Aorta (tissue), 5 donors: ENCODE measurements around the gene OR6V1. TPM values are rescaled to one million over a fixed set of nuclear protein-coding genes. Genes with fewer than 3 reads are reported as not detected.

Experiments used
- ATAC-seq: fragments of 200-7000 bp; cut with Tn5 transposase; one replicate; pipeline ENCODE4 v1.9.1; 2022; ENCODE audit warnings: moderate library complexity; ENCODE audit not compliant: low FRiP score
- DNase-seq, 2 donors: peaks; one replicate each; pipeline ENCODE4 v3.0.0-alpha.2; 2020
- H3K27ac ChIP-seq, 2 donors: one replicate each; pipeline ENCODE4 v1.5.1; 2013; ENCODE audit warnings: low read length in 2 of 2, mild to moderate bottlenecking in 2 of 2, moderate library complexity in 2 of 2, control low read depth in 1 of 2, inconsistent platforms in 1 of 2, low read depth in 1 of 2
- H3K27me3 ChIP-seq, 2 donors: one replicate each; pipeline ENCODE4 v1.6.1; 2013; ENCODE audit warnings: control low read depth in 1 of 2, low read length in 1 of 2, mild to moderate bottlenecking in 1 of 2, moderate library complexity in 1 of 2; ENCODE audit not compliant: insufficient read depth in 2 of 2, control insufficient read depth in 1 of 2
- H3K36me3 ChIP-seq, 2 donors: one replicate each; pipeline ENCODE4 v1.6.1; 2013; ENCODE audit warnings: control low read depth in 1 of 2, low read length in 1 of 2, mild to moderate bottlenecking in 1 of 2; ENCODE audit not compliant: insufficient read depth in 2 of 2, control insufficient read depth in 1 of 2
- H3K4me1 ChIP-seq, 2 donors: one replicate each; pipeline ENCODE4 v1.6.1; 2013; ENCODE audit warnings: low read length in 2 of 2, control low read depth in 1 of 2, mild to moderate bottlenecking in 1 of 2, moderate library complexity in 1 of 2; ENCODE audit not compliant: insufficient read depth in 2 of 2, control insufficient read depth in 1 of 2
- H3K4me3 ChIP-seq, 2 donors: one replicate each; pipeline ENCODE4 v1.5.1; 2013; ENCODE audit warnings: low read length in 2 of 2, control low read depth in 1 of 2, mild to moderate bottlenecking in 1 of 2
- H3K9me3 ChIP-seq: one replicate; pipeline ENCODE4 v1.6.1; 2013; ENCODE audit warnings: mild to moderate bottlenecking, low read length; ENCODE audit not compliant: control insufficient read depth
- WGBS, 2 donors: extraction: QIAGEN DNeasy Blood & Tissue Kit; methylation state at CpG; one replicate each; pipeline ENCODE4 v1.1.7; 2013; 5-methylcytosine and 5-hydroxymethylcytosine counted together
- intact Hi-C, 2 donors: fragments of 100-400 bp; cut with DNase I; formaldehyde crosslinking; loops; one replicate each; pipeline versions ENCODE4 v1.14.2 to v1.15.0; 2022
- polyA plus RNA-seq, 2 donors: library from polyadenylated mRNA; stranded (reverse); fragments of 200-250 nt; gene quantifications; one replicate each; pipeline ENCODE4 v1.2.3, GENCODE V29; 2013
- total RNA-seq, 2 donors: library from RNA; stranded (reverse); fragmentation: NEBNext Ultra II Directional; extraction: Animal tissue kit (Norgen Biotek cat#: 25700); gene quantifications; one replicate each; pipeline ENCODE4 v1.2.1, GENCODE V29; 2021
- donor health status: healthy with polysubstance abuse.
- donor health status: Bipolar disorder and iron deficiency.
- donor health status: DM: no; HTN: no; CAD: no.
- donor health status: DM: no; HTN: no; CAD: no.
- donor health status: DM: yes; HTN: yes; CAD: no.

Gene OR6V1
- total and polyA plus RNA-seq, 4 donors, result not detected

DNA sequence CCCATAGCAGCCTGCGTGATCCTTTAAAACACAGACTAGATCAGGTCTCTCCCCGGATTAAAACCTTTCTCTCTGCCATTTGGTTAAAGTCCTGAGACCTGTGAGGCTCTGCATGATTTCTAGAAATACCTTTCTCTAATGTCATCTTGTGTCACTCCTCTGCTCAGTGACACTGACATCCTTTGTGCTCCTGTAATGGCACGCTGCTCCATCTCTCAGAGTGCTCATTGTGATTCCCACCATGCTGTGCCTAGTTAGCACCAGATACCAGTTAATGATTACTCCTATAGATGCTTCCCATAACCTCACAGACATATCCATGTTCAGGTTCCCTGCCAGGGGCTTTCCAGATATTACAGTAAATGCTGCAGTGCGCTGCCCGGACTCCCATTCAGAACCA lies 13.5 kb upstream of the OR6V1 start:
- 93 to 96% methylated on average over 5 of the region's 5 CpGs for whole genome bisulfite sequencing, 2 donors
- intact Hi-C loops, result no loop called here

GRCh38 chr7:143040209-143040715 lies 11.9 kb upstream of the OR6V1 start:
- no peak for ATAC-seq
- Histone ChIP-seq H3K27ac (no peak overlapping the region), H3K4me3 (no peak overlapping the region), H3K9me3 (no peaks in the 10 kb centered on the region), H3K27me3 (no peaks in the 10 kb centered on the region), H3K36me3 (no peaks in the 10 kb centered on the region), H3K4me1 (no peaks in the 10 kb centered on the region)
- intact Hi-C loops, result no loop called here
- WGBS, 2 donors, result 87 to 90% methylated on average over 3 of the region's 3 CpGs
- no peak for DNase-seq

More for the DNA sequence above, 13.5 kb upstream of the OR6V1 start:
- Histone ChIP-seq H3K36me3 (no peaks in the 10 kb centered on the region), H3K9me3 (no peaks in the 10 kb centered on the region), H3K27me3 (no peaks in the 10 kb centered on the region), H3K27ac (no peak overlapping the region), H3K4me3 (no peak overlapping the region), H3K4me1 (no peaks in the 10 kb centered on the region)
- no peak for DNase-seq
- no peak for ATAC-seq

DNA sequence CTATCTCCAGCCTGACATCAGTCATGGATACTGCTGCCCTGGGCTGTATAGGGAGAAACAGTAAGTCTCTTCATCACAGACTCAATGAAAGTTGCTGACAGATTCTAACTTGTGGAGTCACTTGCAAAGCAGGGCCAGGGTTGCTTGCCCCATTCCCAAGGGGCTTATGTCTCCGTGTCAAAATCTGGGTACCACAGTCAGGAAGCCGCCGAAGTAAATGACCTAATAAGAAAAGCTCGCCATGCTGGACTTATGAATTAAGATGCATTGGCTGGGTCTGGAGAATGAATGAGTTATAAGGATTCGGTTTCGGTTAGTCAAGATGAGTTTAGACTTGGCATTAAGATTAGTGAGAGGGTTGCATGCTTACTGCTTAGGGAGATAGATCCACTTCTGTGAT lies 10.8 kb upstream of the OR6V1 start:
- no peaks in the 10 kb centered on the region for H3K36me3 ChIP-seq
- H3K4me3 ChIP-seq, result no peak overlapping the region
- no peak for ATAC-seq
- H3K27ac ChIP-seq, result no peak overlapping the region
- H3K27me3 ChIP-seq, result no peaks in the 10 kb centered on the region
- no peaks in the 10 kb centered on the region for H3K9me3 ChIP-seq
- 49 to 76% methylated on average over 6 of the region's 6 CpGs for WGBS, 2 donors
- intact Hi-C loops, result no loop called here
- H3K4me1 ChIP-seq, result no peaks in the 10 kb centered on the region
- no peak for DNase-seq

DNA sequence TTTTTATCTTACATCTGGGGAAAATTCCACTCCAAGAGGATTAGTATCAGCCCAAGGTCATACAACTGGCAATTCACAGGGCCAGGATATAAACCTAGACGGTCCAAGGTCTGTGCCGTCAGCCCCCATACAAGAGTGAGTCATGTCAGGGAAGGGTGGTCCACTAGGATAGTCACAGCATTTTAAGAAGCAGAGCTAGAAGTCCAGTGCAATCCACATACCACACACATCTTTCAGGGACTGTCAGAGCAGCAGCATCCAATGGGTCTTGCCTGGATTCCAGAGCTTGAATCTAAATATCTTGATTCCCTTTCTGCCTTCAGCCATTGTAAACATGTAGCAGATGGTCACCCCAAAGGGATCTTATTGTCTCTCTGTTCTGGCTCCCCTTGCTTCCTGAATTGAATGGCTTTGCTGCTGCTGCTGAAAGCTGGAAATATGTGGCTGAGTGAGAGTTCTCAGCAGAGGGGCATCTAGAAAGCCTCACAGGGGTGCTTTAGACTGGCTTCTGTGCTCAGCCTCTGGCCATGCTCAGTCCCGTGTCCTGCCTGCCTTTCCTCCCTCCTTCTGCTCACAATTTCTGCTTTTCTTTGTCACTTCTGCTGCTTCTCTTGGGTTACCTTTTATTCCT lies 9.9 kb upstream of the OR6V1 start:
- no peaks in the 10 kb centered on the region for H3K27me3 ChIP-seq
- H3K36me3 ChIP-seq, result no peaks in the 10 kb centered on the region
- ATAC-seq, result no peak
- no peak overlapping the region for H3K27ac ChIP-seq
- no peak for DNase-seq
- no peaks in the 10 kb centered on the region for H3K9me3 ChIP-seq
- WGBS, 2 donors, result 78 to 84% methylated on average over 3 of the region's 3 CpGs
- no peaks in the 10 kb centered on the region for H3K4me1 ChIP-seq
- H3K4me3 ChIP-seq, result no peak overlapping the region
- intact Hi-C loops, result no loop called here

- Histone ChIP-seq H3K4me3 (no peak overlapping the region), H3K36me3 (no peaks in the 10 kb centered on the region), H3K27ac (no peak overlapping the region), H3K9me3 (no peaks in the 10 kb centered on the region), H3K27me3 (no peaks in the 10 kb centered on the region), H3K4me1 (no peaks in the 10 kb centered on the region)
- intact Hi-C loops, result no loop called here
- DNase-seq (no peak), ATAC-seq (no peak)
- 43 to 52% methylated on average over 6 of the region's 6 CpGs for WGBS, 2 donors
These were observed 9.3 kb upstream of the OR6V1 start for GRCh38 chr7:143042790-143043271.

DNA sequence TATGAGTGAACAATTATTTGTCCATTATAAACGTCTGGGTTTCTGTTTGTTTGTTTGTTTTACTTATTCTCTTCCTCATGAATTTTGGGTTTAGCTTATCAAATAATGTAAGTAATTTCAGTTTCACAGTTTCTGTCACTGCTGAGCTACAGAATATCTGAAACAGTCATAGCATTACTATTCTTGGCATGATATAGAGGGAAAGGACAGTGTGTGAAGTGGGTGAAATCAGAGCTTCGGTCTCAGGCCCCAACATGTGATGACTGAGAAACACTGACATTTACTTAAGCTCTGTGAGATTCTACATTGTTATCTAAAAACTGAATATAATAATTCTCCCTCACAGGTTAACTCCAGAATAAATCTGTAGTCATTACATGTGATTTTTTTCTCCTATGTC lies 8.8 kb upstream of the OR6V1 start:
- no peaks in the 10 kb centered on the region for H3K4me1 ChIP-seq
- intact Hi-C loops, result no loop called here
- WGBS, 2 donors, result 15 to 19% methylated on average over 2 of the region's 2 CpGs
- DNase-seq (no peak), ATAC-seq (no peak)
- H3K9me3 ChIP-seq, result no peaks in the 10 kb centered on the region
- H3K27ac ChIP-seq, result no peak overlapping the region
- H3K4me3 ChIP-seq, result no peak overlapping the region
- no peaks in the 10 kb centered on the region for H3K27me3 ChIP-seq
- no peaks in the 10 kb centered on the region for H3K36me3 ChIP-seq

DNA sequence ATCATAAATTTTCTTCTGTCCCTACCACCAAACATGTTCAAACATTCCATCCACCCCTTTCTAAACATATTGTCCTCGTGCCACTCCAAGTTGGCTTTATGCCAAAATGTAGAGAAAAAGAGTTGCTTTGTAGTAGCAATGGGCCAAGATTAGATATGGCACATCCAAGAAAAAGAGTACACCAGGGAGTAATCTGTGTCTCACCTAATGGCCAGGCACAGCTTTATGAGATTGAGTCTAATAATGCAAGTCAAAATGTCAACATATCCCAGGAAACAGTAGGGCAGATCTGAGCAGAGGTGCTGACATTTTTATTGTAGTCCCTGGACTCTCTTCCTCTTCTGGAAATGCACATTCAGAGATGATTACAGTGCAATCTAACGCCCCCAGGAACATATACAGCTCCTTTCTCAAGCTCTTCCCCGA lies 5.7 kb upstream of the OR6V1 start:
- 41 to 50% methylated on average over 3 of the region's 3 CpGs for WGBS, 2 donors

DNA sequence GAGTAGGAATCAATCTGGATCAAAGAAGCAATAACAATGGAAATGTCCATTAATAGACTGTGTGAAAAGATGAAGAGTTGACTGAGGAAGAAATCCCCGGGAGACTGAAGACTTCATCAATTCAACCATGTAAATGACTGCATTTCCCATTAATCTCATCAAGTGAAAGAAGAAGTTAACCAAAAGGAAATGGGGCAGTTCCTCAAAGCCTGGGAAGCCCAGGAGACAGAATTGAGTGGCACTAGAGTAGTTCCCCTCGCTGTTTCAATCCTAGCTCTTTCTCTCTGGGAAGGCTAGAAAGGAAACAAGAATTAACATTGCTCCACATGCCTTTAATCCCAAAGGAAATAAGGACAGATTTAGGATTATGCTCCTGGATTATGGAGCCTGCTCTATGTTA lies 4.8 kb upstream of the OR6V1 start:
- 91 to 95% methylated on average over 2 of the region's 2 CpGs for WGBS, 2 donors
- no peaks in the 10 kb centered on the region for H3K36me3 ChIP-seq

More for the DNA sequence above, 5.7 kb upstream of the OR6V1 start:
- H3K9me3 ChIP-seq, result no peaks in the 10 kb centered on the region
- no peak overlapping the region for H3K27ac ChIP-seq
- no peaks in the 10 kb centered on the region for H3K4me1 ChIP-seq
- DNase-seq (no peak), ATAC-seq (no peak)
- H3K4me3 ChIP-seq, result no peak overlapping the region
- H3K36me3 ChIP-seq, result no peaks in the 10 kb centered on the region
- no peaks in the 10 kb centered on the region for H3K27me3 ChIP-seq
- intact Hi-C loops, result no loop called here

DNA sequence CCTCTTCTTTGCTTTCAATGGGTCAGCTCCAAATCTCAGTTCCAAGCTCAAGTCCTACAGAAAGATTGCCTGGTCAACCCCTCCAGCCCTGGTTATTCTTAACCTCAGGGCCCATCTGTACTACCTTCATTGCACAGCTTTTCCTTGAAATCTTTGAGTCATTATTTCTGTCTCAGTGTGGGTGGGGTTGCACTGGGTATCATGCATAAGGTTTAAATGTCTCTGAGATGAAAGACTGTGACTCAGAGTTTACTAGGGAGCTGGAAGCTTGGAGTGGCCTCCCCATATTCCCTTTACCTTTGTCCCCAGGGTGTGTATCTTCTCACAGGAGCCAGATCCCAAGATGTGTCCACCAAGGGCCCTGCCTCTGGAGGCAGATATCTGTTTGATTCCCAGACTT lies 3.3 kb upstream of the OR6V1 start:
- Histone ChIP-seq H3K9me3 (no peaks in the 10 kb centered on the region), H3K27ac (no peak overlapping the region), H3K4me1 (no peaks in the 10 kb centered on the region), H3K36me3 (no peaks in the 10 kb centered on the region), H3K4me3 (no peak overlapping the region), H3K27me3 (no peaks in the 10 kb centered on the region)
- intact Hi-C loops, result no loop called here
- ATAC-seq (no peak), DNase-seq (no peak)

More for the DNA sequence above, 4.8 kb upstream of the OR6V1 start:
- DNase-seq (no peak), ATAC-seq (no peak)
- H3K27me3 ChIP-seq, result no peaks in the 10 kb centered on the region
- intact Hi-C loops, result no loop called here
- no peaks in the 10 kb centered on the region for H3K9me3 ChIP-seq
- no peak overlapping the region for H3K4me3 ChIP-seq
- no peak overlapping the region for H3K27ac ChIP-seq
- H3K4me1 ChIP-seq, result no peaks in the 10 kb centered on the region
